Measurements from ENCODE around the gene SLC39A8.
"Not testable (repeated sequence)": the region's sequence is repeated elsewhere in the genome, so short reads cannot be mapped to it uniquely, and the experiment has no call there.

Gene SLC39A8

GRCh38 chr4:102253860-102254259, 91.4 kb downstream of the SLC39A8 start:
- H3K9ac ChIP-seq (ENCODE audit: low read depth, low read length): no peak overlapping the region
- H3K4me3 ChIP-seq (ENCODE audit: low read length): no peak overlapping the region
- H3K4me1 ChIP-seq (ENCODE audit: control insufficient read depth, insufficient read depth, low read length): peaks cover 1% of the 10 kb centered on the region
- no peaks in the 10 kb centered on the region for H3K9me3 ChIP-seq (replicated peaks; ENCODE audit: low read length)
- no peak overlapping the region for H3K4me2 ChIP-seq (ENCODE audit: low read length)
- H3K36me3 ChIP-seq (ENCODE audit: insufficient read depth, low read length): no peaks in the 10 kb centered on the region
- no peaks in the 10 kb centered on the region for H3K27me3 ChIP-seq (ENCODE audit: control insufficient read depth, insufficient read depth, low read length)

DNA sequence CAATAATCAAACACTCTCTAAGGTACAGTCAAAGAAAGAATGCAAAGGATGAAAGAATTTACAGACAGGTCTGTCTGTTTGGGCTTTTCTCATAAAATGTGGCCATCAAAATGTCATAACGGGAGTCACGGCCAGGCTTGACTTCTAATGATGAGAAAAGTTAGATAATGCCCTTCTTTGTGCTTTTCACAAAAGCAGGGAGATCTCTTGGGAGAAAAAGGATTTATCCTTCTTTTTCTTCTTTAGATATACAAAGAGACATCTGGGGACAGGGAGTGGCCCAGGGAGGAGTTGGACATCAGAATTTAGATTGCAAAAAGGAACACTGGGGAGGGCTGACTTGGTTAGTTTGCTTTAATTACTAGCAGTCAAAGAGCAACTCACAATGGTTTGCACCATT, 93.1 kb downstream of the SLC39A8 start:
- H3K9me3 ChIP-seq (replicated peaks; ENCODE audit: low read length): no peaks in the 10 kb centered on the region
- no peaks in the 10 kb centered on the region for H3K36me3 ChIP-seq (ENCODE audit: insufficient read depth, low read length)
- no peaks in the 10 kb centered on the region for H3K27me3 ChIP-seq (ENCODE audit: control insufficient read depth, insufficient read depth, low read length)
- no peak overlapping the region for H3K9ac ChIP-seq (ENCODE audit: low read depth, low read length)
- no peaks in the 10 kb centered on the region for H3K4me1 ChIP-seq (ENCODE audit: control insufficient read depth, insufficient read depth, low read length)
- H3K4me2 ChIP-seq (ENCODE audit: low read length): no peak overlapping the region
- no peak overlapping the region for H3K4me3 ChIP-seq (ENCODE audit: low read length)

GRCh38 chr4:102250341-102250740, 94.9 kb downstream of the SLC39A8 start:
- no peaks in the 10 kb centered on the region for H3K4me1 ChIP-seq (ENCODE audit: control insufficient read depth, insufficient read depth, low read length)
- no peaks in the 10 kb centered on the region for H3K36me3 ChIP-seq (ENCODE audit: insufficient read depth, low read length)
- H3K9ac ChIP-seq (ENCODE audit: low read depth, low read length): no peak overlapping the region
- H3K27me3 ChIP-seq (ENCODE audit: control insufficient read depth, insufficient read depth, low read length): no peaks in the 10 kb centered on the region
- H3K4me2 ChIP-seq (ENCODE audit: low read length): no peak overlapping the region
- no peaks in the 10 kb centered on the region for H3K9me3 ChIP-seq (replicated peaks; ENCODE audit: low read length)
- no peak overlapping the region for H3K4me3 ChIP-seq (ENCODE audit: low read length)

- Histone ChIP-seq H3K36me3 (ENCODE audit: insufficient read depth, low read length) (no peaks in the 10 kb centered on the region), H3K4me3 (ENCODE audit: low read length) (no peak overlapping the region), H3K27me3 (ENCODE audit: control insufficient read depth, insufficient read depth, low read length) (peaks cover 2% of the 10 kb centered on the region), H3K9me3 (replicated peaks; ENCODE audit: low read length) (no peaks in the 10 kb centered on the region), H3K4me1 (ENCODE audit: control insufficient read depth, insufficient read depth, low read length) (no peaks in the 10 kb centered on the region), H3K9ac (ENCODE audit: low read depth, low read length) (no peak overlapping the region), H3K4me2 (ENCODE audit: low read length) (no peak overlapping the region)
Measured at GRCh38 chr4:102247041-102247440, 98.2 kb downstream of the SLC39A8 start.

GRCh38 chr4:102246416-102246815, 98.9 kb downstream of the SLC39A8 start:
- H3K9ac ChIP-seq (ENCODE audit: low read depth, low read length): no peak overlapping the region
- H3K36me3 ChIP-seq (ENCODE audit: insufficient read depth, low read length): no peaks in the 10 kb centered on the region
- H3K9me3 ChIP-seq (replicated peaks; ENCODE audit: low read length): no peaks in the 10 kb centered on the region
- no peak overlapping the region for H3K4me3 ChIP-seq (ENCODE audit: low read length)
- H3K4me1 ChIP-seq (ENCODE audit: control insufficient read depth, insufficient read depth, low read length): no peaks in the 10 kb centered on the region
- no peak overlapping the region for H3K4me2 ChIP-seq (ENCODE audit: low read length)
- H3K27me3 ChIP-seq (ENCODE audit: control insufficient read depth, insufficient read depth, low read length): peaks cover 2% of the 10 kb centered on the region

- Histone ChIP-seq H3K4me2 (ENCODE audit: low read length) (no peak overlapping the region), H3K9ac (ENCODE audit: low read depth, low read length) (no peak overlapping the region), H3K27me3 (ENCODE audit: control insufficient read depth, insufficient read depth, low read length) (peaks cover 2% of the 10 kb centered on the region), H3K4me3 (ENCODE audit: low read length) (no peak overlapping the region), H3K9me3 (replicated peaks; ENCODE audit: low read length) (no peaks in the 10 kb centered on the region), H3K4me1 (ENCODE audit: control insufficient read depth, insufficient read depth, low read length) (no peaks in the 10 kb centered on the region), H3K36me3 (ENCODE audit: insufficient read depth, low read length) (no peaks in the 10 kb centered on the region)
Measured at GRCh38 chr4:102244878-102245535, 100.3 kb downstream of the SLC39A8 start.

GRCh38 chr4:102243296-102243695, 102.0 kb downstream of the SLC39A8 start:
- not testable (repeated sequence) for H3K36me3 ChIP-seq (ENCODE audit: insufficient read depth, low read length); H3K9me3 ChIP-seq (replicated peaks; ENCODE audit: low read length); H3K4me2 ChIP-seq (ENCODE audit: low read length); H3K9ac ChIP-seq (ENCODE audit: low read depth, low read length); H3K4me1 ChIP-seq (ENCODE audit: control insufficient read depth, insufficient read depth, low read length); H3K4me3 ChIP-seq (ENCODE audit: low read length); H3K27me3 ChIP-seq (ENCODE audit: control insufficient read depth, insufficient read depth, low read length)

- H3K4me3 ChIP-seq (ENCODE audit: low read length): no peak overlapping the region
- H3K27me3 ChIP-seq (ENCODE audit: control insufficient read depth, insufficient read depth, low read length): no peaks in the 10 kb centered on the region
- no peak overlapping the region for H3K4me2 ChIP-seq (ENCODE audit: low read length)
- no peaks in the 10 kb centered on the region for H3K4me1 ChIP-seq (ENCODE audit: control insufficient read depth, insufficient read depth, low read length)
- H3K9ac ChIP-seq (ENCODE audit: low read depth, low read length): no peak overlapping the region
- no peaks in the 10 kb centered on the region for H3K36me3 ChIP-seq (ENCODE audit: insufficient read depth, low read length)
- no peaks in the 10 kb centered on the region for H3K9me3 ChIP-seq (replicated peaks; ENCODE audit: low read length)
Measured at GRCh38 chr4:102234243-102234838, 110.9 kb downstream of the SLC39A8 start.

DNA sequence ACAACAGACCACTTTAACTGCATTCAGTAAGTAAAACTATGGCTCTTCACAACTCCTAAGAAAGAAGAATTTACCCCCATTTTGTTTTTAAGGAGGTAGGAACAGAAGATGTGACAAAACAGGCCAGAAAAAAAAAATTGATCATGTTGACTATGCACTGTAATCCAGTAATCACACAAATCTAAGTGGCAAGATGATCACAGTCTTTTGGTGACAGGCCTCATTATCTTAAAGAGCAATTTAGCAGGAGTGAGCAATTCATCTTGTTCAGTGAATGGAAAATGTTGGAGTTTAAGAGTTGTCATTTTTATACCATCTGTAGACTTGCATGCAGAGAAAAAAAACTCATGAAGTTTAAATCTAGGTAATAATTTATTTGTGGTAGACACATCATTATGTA, 115.1 kb downstream of the SLC39A8 start:
- Histone ChIP-seq H3K4me3 (ENCODE audit: low read length) (no peak overlapping the region), H3K9me3 (replicated peaks; ENCODE audit: low read length) (no peaks in the 10 kb centered on the region), H3K4me2 (ENCODE audit: low read length) (no peak overlapping the region), H3K9ac (ENCODE audit: low read depth, low read length) (no peak overlapping the region), H3K36me3 (ENCODE audit: insufficient read depth, low read length) (no peaks in the 10 kb centered on the region), H3K27me3 (ENCODE audit: control insufficient read depth, insufficient read depth, low read length) (no peaks in the 10 kb centered on the region), H3K4me1 (ENCODE audit: control insufficient read depth, insufficient read depth, low read length) (no peaks in the 10 kb centered on the region)

- no peak overlapping the region for H3K4me3 ChIP-seq (ENCODE audit: low read length)
Measured at GRCh38 chr4:102227388-102227787, 117.9 kb downstream of the SLC39A8 start.

DNA sequence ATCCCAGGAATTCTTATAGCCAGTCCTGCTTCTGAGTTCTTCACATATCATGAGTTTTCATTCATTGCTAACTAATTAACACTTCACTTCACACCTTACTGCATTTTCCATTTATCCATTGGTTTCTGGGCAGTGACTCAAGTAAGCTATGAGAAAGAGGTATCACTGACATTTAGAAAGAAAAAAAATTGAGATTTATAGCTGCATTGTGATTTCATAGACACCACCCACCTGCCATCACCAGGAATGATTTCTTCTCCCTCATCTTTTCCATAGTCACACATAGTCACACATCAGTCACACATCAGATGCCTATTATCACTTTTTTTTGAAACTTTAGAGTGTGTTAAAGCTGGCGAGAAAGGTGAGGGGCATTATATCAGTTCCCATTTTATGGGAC, 121.8 kb downstream of the SLC39A8 start:
- Histone ChIP-seq H3K27me3 (ENCODE audit: control insufficient read depth, insufficient read depth, low read length) (no peaks in the 10 kb centered on the region), H3K4me1 (ENCODE audit: control insufficient read depth, insufficient read depth, low read length) (no peaks in the 10 kb centered on the region), H3K36me3 (ENCODE audit: insufficient read depth, low read length) (no peaks in the 10 kb centered on the region), H3K4me3 (ENCODE audit: low read length) (no peak overlapping the region), H3K9ac (ENCODE audit: low read depth, low read length) (no peak overlapping the region), H3K9me3 (replicated peaks; ENCODE audit: low read length) (no peaks in the 10 kb centered on the region), H3K4me2 (ENCODE audit: low read length) (no peak overlapping the region)

More at GRCh38 chr4:102227388-102227787, 117.9 kb downstream of the SLC39A8 start:
- Histone ChIP-seq H3K9ac (ENCODE audit: low read depth, low read length) (no peak overlapping the region), H3K9me3 (replicated peaks; ENCODE audit: low read length) (no peaks in the 10 kb centered on the region), H3K27me3 (ENCODE audit: control insufficient read depth, insufficient read depth, low read length) (no peaks in the 10 kb centered on the region), H3K36me3 (ENCODE audit: insufficient read depth, low read length) (no peaks in the 10 kb centered on the region), H3K4me2 (ENCODE audit: low read length) (no peak overlapping the region), H3K4me1 (ENCODE audit: control insufficient read depth, insufficient read depth, low read length) (no peaks in the 10 kb centered on the region)

DNA sequence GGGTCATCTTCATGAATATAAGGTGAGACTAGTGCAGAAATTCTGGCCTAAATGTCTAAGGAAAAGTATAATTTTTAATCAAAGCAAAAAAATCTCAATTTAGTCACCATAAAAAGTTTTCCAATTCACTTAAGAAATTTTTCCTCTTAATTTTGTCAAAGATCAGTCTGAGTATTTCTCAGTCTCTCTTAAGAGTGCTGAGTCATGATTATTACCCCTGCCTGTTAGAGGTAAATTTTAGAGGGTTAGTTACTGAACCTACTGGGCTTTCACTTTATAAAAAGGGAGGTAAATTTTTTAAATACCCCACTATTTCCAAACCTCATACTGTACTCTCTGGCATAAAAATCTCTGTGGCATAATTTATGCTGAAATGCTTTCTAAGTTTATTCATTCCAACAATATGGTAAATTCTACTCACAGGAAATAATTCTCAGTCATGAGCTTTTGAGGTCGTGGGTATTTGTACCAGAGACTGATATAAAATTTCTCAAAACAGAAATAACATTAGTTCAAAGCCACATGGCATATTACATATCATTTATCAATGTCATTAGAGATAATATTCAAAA, 122.4 kb downstream of the SLC39A8 start:
- H3K9ac ChIP-seq (ENCODE audit: low read depth, low read length): no peak overlapping the region
- no peaks in the 10 kb centered on the region for H3K36me3 ChIP-seq (ENCODE audit: insufficient read depth, low read length)
- H3K9me3 ChIP-seq (replicated peaks; ENCODE audit: low read length): no peaks in the 10 kb centered on the region
- H3K4me2 ChIP-seq (ENCODE audit: low read length): no peak overlapping the region
- no peak overlapping the region for H3K4me3 ChIP-seq (ENCODE audit: low read length)
- H3K27me3 ChIP-seq (ENCODE audit: control insufficient read depth, insufficient read depth, low read length): no peaks in the 10 kb centered on the region
- H3K4me1 ChIP-seq (ENCODE audit: control insufficient read depth, insufficient read depth, low read length): no peaks in the 10 kb centered on the region

All from skeletal muscle satellite cell (primary cell).